HEK293T (cell line): ENCODE results near the gene NOL4L.

ENCODE experiments used
- CTCF ChIA-PET: fragments of 350-600 bp; formaldehyde crosslinking; extraction: SDS; loops from one replicate; lab custom pipeline; 2021; ENCODE audit warnings: antibody characterized with exemption, inconsistent platforms; lab: Yijun Ruan, JAX
- POLR2A ChIA-PET: fragments of 350-600 bp; formaldehyde crosslinking; extraction: SDS; loops from one replicate; lab custom pipeline; 2020; ENCODE audit warnings: antibody characterized with exemption, inconsistent platforms; lab: Yijun Ruan, JAX
- DNase-seq: peaks from one replicate; pipeline ENCODE4 v3.0.0; 2012; ENCODE audit warnings: mixed read lengths; ENCODE audit errors: extremely low spot score
- ARNT ChIP-seq: fragments of 450-650 bp; IDR thresholded peaks from 2 replicates; pipeline ENCODE4 v1.6.1; 2017; ENCODE audit warnings: mild to moderate bottlenecking
- BHLHE40 ChIP-seq: fragments of 450-650 bp; IDR thresholded peaks from 2 replicates; pipeline ENCODE4 v1.6.1; 2016; ENCODE audit warnings: mild to moderate bottlenecking, moderate library complexity, borderline replicate concordance
- CTBP1 ChIP-seq: fragments of 450-650 bp; IDR thresholded peaks from 2 replicates; pipeline ENCODE4 v1.6.1; 2016; ENCODE audit warnings: borderline replicate concordance
- ELF4 ChIP-seq: fragments of 450-650 bp; IDR thresholded peaks from 2 replicates; pipeline ENCODE4 v1.6.1; 2017; ENCODE audit warnings: antibody characterized with exemption
- FOXA1 ChIP-seq: fragments of 450-650 bp; IDR thresholded peaks from 2 replicates; pipeline ENCODE4 v1.6.1; 2016; ENCODE audit warnings: mild to moderate bottlenecking
- FOXK2 ChIP-seq: fragments of 450-650 bp; IDR thresholded peaks from 2 replicates; pipeline ENCODE4 v1.6.1; 2016; ENCODE audit warnings: mild to moderate bottlenecking
- FOXM1 ChIP-seq: fragments of 450-650 bp; IDR thresholded peaks from 2 replicates; pipeline ENCODE4 v1.6.1; 2017; ENCODE audit warnings: mild to moderate bottlenecking, borderline replicate concordance
- HDGF ChIP-seq: fragments of 450-650 bp; IDR thresholded peaks from 2 replicates; pipeline ENCODE4 v1.6.1; 2017; ENCODE audit warnings: antibody characterized with exemption, borderline replicate concordance
- L3MBTL2 ChIP-seq: fragments of 450-650 bp; conservative IDR thresholded peaks from 2 replicates; pipeline ENCODE4 v1.6.1; 2016; ENCODE audit warnings: mild to moderate bottlenecking
- LEF1 ChIP-seq: fragments of 450-650 bp; IDR thresholded peaks from 2 replicates; pipeline ENCODE4 v1.6.1; 2017; ENCODE audit warnings: mild to moderate bottlenecking, borderline replicate concordance
- NFRKB ChIP-seq: fragments of 450-650 bp; IDR thresholded peaks from 2 replicates; pipeline ENCODE4 v1.6.1; 2016; ENCODE audit warnings: mild to moderate bottlenecking, moderate library complexity
- SP1 ChIP-seq: fragments of 450-650 bp; IDR thresholded peaks from 2 replicates; pipeline ENCODE4 v1.6.1; 2017
- SUZ12 ChIP-seq: fragments of 450-650 bp; IDR thresholded peaks from 2 replicates; pipeline ENCODE4 v1.6.1; 2016; ENCODE audit warnings: mild to moderate bottlenecking
- TARDBP ChIP-seq: fragments of 450-650 bp; IDR thresholded peaks from 2 replicates; pipeline ENCODE4 v1.6.1; 2016
- ZNF384 ChIP-seq: fragments of 450-650 bp; IDR thresholded peaks from 2 replicates; pipeline ENCODE4 v1.6.1; 2016
- TF ChIP-seq, protein P1 (sequence below): fragments of 450-650 bp; IDR thresholded peaks from 2 replicates; pipeline ENCODE4 v1.6.1; 2016

The NOL4L gene

DNA sequence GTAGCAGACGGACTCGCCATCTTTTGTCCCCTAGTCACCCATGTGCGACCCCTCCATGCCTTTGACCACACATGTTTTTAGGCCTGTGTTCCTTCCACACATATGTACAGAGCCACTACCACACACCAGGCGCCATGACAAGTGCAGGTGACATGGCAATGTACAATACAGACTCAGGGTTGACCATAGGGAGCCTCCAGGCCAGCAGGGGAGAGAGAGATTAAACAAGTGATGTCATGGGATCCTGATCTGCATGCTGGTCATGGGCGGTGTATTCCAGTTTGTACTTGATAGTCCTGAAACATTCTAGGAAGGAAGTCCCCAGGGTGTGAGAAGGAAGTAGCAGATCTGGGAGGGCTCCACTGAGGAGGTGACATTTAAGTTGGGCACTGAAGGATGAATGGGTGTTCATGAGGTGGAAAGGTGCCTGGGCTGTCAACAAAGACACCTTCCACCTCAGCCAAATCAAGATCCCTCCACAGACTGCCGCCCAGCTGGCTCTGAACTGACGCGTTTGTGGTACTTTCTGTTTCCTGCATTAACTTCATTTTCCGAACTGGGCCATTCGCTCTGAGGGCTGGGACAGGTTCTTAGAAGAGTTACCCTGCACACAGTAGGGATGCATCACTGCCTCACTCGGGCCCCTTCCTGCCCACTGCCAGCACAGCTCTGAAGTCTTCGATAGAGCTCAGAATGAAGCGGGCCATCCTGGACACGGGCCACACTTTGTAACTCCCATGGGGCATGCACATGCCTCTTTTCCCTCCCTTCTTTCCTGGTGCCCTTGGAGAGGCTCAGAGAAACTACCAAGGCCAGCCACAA is 94.0 kb downstream of the NOL4L start:
- TF ChIP-seq SUZ12 (no peak), FOXK2 (no peak), FOXM1 (no peak), HDGF (no peak), L3MBTL2 (no peak), BHLHE40 (no peak), ARNT (no peak), SP1 (no peak), TARDBP (no peak), NFRKB (no peak), LEF1 (no peak), CTBP1 (no peak), FOXA1 (no peak), ELF4 (no peak), ZNF384 (no peak)
- TF ChIP-seq, protein P1, sequence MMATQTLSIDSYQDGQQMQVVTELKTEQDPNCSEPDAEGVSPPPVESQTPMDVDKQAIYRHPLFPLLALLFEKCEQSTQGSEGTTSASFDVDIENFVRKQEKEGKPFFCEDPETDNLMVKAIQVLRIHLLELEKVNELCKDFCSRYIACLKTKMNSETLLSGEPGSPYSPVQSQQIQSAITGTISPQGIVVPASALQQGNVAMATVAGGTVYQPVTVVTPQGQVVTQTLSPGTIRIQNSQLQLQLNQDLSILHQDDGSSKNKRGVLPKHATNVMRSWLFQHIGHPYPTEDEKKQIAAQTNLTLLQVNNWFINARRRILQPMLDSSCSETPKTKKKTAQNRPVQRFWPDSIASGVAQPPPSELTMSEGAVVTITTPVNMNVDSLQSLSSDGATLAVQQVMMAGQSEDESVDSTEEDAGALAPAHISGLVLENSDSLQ: no peak
- POLR2A ChIA-PET: no interaction called here
- CTCF ChIA-PET: no interaction called here
- no peak for DNase-seq

GRCh38 chr20:32488066-32488838 is 96.9 kb downstream of the NOL4L start:
- CTCF ChIA-PET: no interaction called here
- POLR2A ChIA-PET: no interaction called here
- DNase-seq: no peak
- no peak for TF ChIP-seq FOXK2
- TF ChIP-seq SUZ12: no peak
- TF ChIP-seq TARDBP: no peak
- no peak for TF ChIP-seq FOXA1
- TF ChIP-seq L3MBTL2: no peak
- TF ChIP-seq LEF1: no peak
- TF ChIP-seq, protein P1: no peak
- TF ChIP-seq FOXM1: no peak
- TF ChIP-seq CTBP1: no peak
- no peak for TF ChIP-seq SP1
- TF ChIP-seq ELF4: no peak
- no peak for TF ChIP-seq NFRKB
- no peak for TF ChIP-seq ARNT
- TF ChIP-seq BHLHE40: no peak
- TF ChIP-seq HDGF: no peak
- TF ChIP-seq ZNF384: no peak

- ChIA-PET POLR2A (no interaction called here), CTCF (no interaction called here)
- no peak for DNase-seq
- no peak for TF ChIP-seq ZNF384
- no peak for TF ChIP-seq FOXA1
- TF ChIP-seq LEF1: no peak
- TF ChIP-seq FOXK2: no peak
- TF ChIP-seq NFRKB: no peak
- TF ChIP-seq, protein P1: no peak
- TF ChIP-seq HDGF: no peak
- TF ChIP-seq FOXM1: no peak
- TF ChIP-seq CTBP1: no peak
- TF ChIP-seq SP1: no peak
Measured at GRCh38 chr20:32487381-32487780, 97.8 kb downstream of the NOL4L start.

- DNase-seq: no peak
- TF ChIP-seq ZNF384 (no peak), SP1 (no peak)
- CTCF ChIA-PET: interaction anchor here (1.0 kb wide), 1 partner anchor 167 kb away, joined by 3 read pairs; no protein-coding TSS in a partner anchor
- POLR2A ChIA-PET: no interaction called here
Measured at GRCh38 chr20:32485770-32486478, 99.2 kb downstream of the NOL4L start.

- peak; percentile 94 for TF ChIP-seq ZNF384
- peak; percentile 76; the same call in 1 of the 2 replicates for TF ChIP-seq FOXK2
- TF ChIP-seq FOXA1: no peak
- ChIA-PET CTCF (interaction anchor here (0.6 to 1.0 kb wide), 3 partner anchors 167 to 614 kb away, joined by 3 to 5 read pairs (median 3); no protein-coding TSS in a partner anchor), POLR2A (interaction anchor here (1.6 kb wide), 1 partner anchor 27 kb away, joined by 3 read pairs; no protein-coding TSS in a partner anchor)
- DNase-seq: peak; percentile 65
Measured at GRCh38 chr20:32484958-32485769, 100.0 kb downstream of the NOL4L start.
